Esophagus muscularis mucosa (tissue), 4 donors: Measurements from ENCODE around the gene RBM20. TPM values are rescaled to one million over a fixed set of nuclear protein-coding genes. Genes with fewer than 3 reads are reported as not detected.
A peak's percentile ranks its signal among the peaks of the same experiment; 100 is the strongest.

Experiments
- DNase-seq: peaks from one replicate; pipeline ENCODE4 v3.0.0-alpha.2; 2017; ENCODE audit errors: extremely low spot score
- H3K27ac ChIP-seq, 4 donors: fragments of 200-600 bp; sonication (generic); replicated peaks in 1 of 4; 1 replicate in 3 of 4; 2 replicates in 1 of 4; pipeline ENCODE4 v1.5.1; 2016 to 2019; ENCODE audit warnings: mild to moderate bottlenecking in 1 of 4
- H3K27me3 ChIP-seq, 4 donors: fragments of 200-600 bp; sonication (generic); one replicate each; pipeline versions ENCODE4 v1.5.1 to v1.6.0; 2016 to 2019
- H3K36me3 ChIP-seq, 4 donors: fragments of 200-600 bp; sonication (generic); one replicate each; pipeline ENCODE4 v1.5.1; 2016 to 2019
- H3K4me1 ChIP-seq, 4 donors: fragments of 200-600 bp; sonication (generic); one replicate each; pipeline ENCODE4 v1.5.1; 2016 to 2019
- H3K4me3 ChIP-seq, 4 donors: fragments of 200-600 bp; sonication (generic); 1 replicate in 2 of 4; 2 replicates in 2 of 4; pipeline ENCODE4 v1.5.1; 2016 to 2019; ENCODE audit warnings: mild to moderate bottlenecking in 4 of 4, moderate library complexity in 1 of 4
- H3K9me3 ChIP-seq, 4 donors: fragments of 200-600 bp; sonication (generic); 1 replicate in 3 of 4; 2 replicates in 1 of 4; pipeline ENCODE4 v1.5.1; 2016 to 2019
- CTCF ChIP-seq, 3 experiments: fragments of 200-600 bp in 2 of 3; fragments of 450-650 bp in 1 of 3; sonication (generic) in 2 of 3; IDR thresholded peaks; one replicate each; pipeline ENCODE4 v1.5.1; 2017 to 2019; ENCODE audit warnings: antibody characterized with exemption in 3 of 3, mild to moderate bottlenecking in 2 of 3, moderate library complexity in 1 of 3
- EP300 ChIP-seq: sonication (generic); formaldehyde crosslinking; IDR thresholded peaks from one replicate; pipeline ENCODE4 v1.6.1; 2017; ENCODE audit warnings: antibody characterized with exemption
- POLR2A ChIP-seq: fragments of 450-650 bp; IDR thresholded peaks from one replicate; pipeline ENCODE4 v1.6.1; 2017; ENCODE audit warnings: antibody characterized with exemption, moderate library complexity, mild to moderate bottlenecking, low read depth
- POLR2AphosphoS5 ChIP-seq, 2 donors: sonication (generic); formaldehyde crosslinking; IDR thresholded peaks; one replicate each; pipeline ENCODE4 v1.6.1; 2017; ENCODE audit warnings: antibody characterized with exemption in 2 of 2
- WGBS: methylation state at CpG from one replicate; pipeline ENCODE4 v1.1.5; 2018; 5-methylcytosine and 5-hydroxymethylcytosine counted together
- intact Hi-C: fragments of 100-400 bp; cut with DNase I; formaldehyde crosslinking; loops from one replicate; pipeline ENCODE4 v1.15.1; 2023
- total RNA-seq, 4 donors: library from RNA; depleted of rRNA; stranded (reverse); fragments of >200 nt; gene quantifications; one replicate each; pipeline versions ENCODE4 v1.1.0 to v1.2.1, GENCODE V29; 2016

The RBM20 gene
- total RNA-seq, 4 donors from 2014 or later = 5.3 to 7.7 (median 5.8) TPM

GRCh38 chr10:110641256-110641655 is 2.9 kb upstream of the RBM20 start:
- H3K27me3 ChIP-seq = peaks cover 0 to 34% (median 16%) of the 10 kb centered on the region in 4 donors
- H3K9me3 ChIP-seq = no peaks in the 10 kb centered on the region
- no peaks in the 10 kb centered on the region for H3K36me3 ChIP-seq
- no peak for DNase-seq
- TF ChIP-seq POLR2A (no peak), POLR2AphosphoS5 (IDR thresholded peaks at IDR 0.05) (peak; percentile 80 to 85), EP300 (peak; percentile 59), CTCF (IDR thresholded peaks at IDR 0.05) (no peak)
- WGBS = 17% methylated on average over 5 of the region's 5 CpGs
- peak overlapping the region in 3 of 4 donors; percentile 63 to 83 (median 72) for H3K27ac ChIP-seq
- H3K4me3 ChIP-seq = no peak overlapping the region
- peaks cover 8 to 53% (median 43%) of the 10 kb centered on the region in 4 donors for H3K4me1 ChIP-seq
- intact Hi-C loops = no loop called here

DNA sequence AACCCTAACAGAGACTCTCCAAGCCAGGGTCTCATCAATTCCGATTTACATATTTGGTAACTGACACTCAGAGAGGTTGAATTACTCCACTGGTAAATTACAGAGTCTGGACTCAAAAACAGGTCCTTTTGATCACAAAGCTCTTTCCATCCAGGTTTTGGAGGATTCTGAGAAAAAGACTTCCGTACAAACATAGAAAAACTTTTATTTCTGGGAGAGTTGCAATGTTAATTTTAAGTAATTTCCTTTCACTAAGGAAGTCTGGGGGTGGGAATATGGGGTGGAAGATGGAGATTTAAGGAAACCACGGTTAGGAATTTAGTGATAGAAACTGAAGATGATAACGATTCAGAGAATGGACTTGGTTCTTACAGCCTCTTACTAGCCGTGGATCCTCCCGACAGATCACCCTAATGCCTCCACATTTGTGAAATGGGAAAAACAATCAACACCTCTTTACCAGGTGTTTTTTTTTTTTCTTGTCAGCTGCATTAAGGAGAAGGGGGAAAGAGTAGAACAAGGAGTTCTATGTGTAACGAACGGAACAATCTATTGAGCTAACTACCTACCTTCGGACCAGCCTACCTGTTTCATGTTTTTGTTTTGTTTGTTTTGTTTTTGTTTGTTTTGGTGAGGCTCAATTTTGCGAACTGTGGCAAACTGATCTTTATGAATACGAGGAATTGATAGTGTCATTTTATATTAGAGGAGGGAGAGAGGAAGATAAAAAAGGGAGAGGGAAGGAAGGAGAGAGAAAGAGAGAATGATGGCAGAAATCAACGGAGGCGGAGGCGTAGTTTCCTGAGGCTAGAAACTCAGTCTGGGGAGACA is 1.7 kb upstream of the RBM20 start:
- no peak for DNase-seq
- Histone ChIP-seq H3K36me3 (no peaks in the 10 kb centered on the region), H3K9me3 (no peaks in the 10 kb centered on the region), H3K4me3 (no peak overlapping the region), H3K27me3 (peaks cover 0 to 40% (median 16%) of the 10 kb centered on the region in 4 donors), H3K27ac (peak overlapping the region in 3 of 4 donors; percentile 63 to 83 (median 72)), H3K4me1 (peaks cover 2 to 41% (median 32%) of the 10 kb centered on the region in 4 donors)
- no peak for TF ChIP-seq POLR2A
- TF ChIP-seq EP300 = no peak
- no peak for TF ChIP-seq POLR2AphosphoS5 (IDR thresholded peaks at IDR 0.05)
- no peak for TF ChIP-seq CTCF (IDR thresholded peaks at IDR 0.05)
- intact Hi-C loops = no loop called here
- 66% methylated on average over 14 of the region's 14 CpGs for WGBS

DNA sequence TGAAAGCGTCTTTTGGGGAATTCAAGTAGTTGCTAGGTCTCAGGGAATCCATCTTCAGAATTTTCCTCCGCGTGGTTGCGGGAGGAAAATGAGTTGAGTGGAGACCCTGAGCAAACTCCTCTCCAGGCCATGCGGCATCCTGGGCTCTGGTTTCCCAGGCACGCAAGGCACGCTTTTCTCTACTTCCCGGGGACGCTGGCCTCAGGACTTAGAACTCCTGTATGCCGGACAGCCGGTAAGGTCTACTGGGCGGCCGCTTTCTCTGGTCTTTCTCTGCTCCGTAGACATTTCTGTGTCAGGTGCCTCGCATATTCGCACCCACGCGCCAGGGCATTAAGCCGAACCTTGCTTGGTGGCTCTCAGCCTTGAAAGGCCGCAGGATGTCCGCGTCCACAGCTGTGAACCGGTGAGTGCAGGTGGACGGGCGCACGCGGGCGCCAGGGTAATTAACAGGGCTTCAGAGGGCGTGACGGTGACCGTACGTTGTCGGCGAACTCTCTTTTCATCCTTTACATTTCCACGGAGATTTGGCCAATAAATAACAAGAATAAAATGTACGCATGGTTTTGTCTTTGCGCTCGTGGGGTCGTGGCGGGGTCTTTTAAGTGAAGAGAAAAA is 992 bp upstream of the RBM20 start:
- intact Hi-C loops = no loop called here
- H3K27me3 ChIP-seq = peaks cover 0 to 40% (median 16%) of the 10 kb centered on the region in 4 donors
- H3K4me1 ChIP-seq = peaks cover 0 to 37% (median 27%) of the 10 kb centered on the region in 4 donors
- H3K4me3 ChIP-seq = peak overlapping the region; percentile 63 to 78 (median 68)
- WGBS = 42% methylated on average over 27 of the region's 40 CpGs
- no peak for TF ChIP-seq EP300
- no peak for TF ChIP-seq CTCF (IDR thresholded peaks at IDR 0.05)
- TF ChIP-seq POLR2AphosphoS5 (IDR thresholded peaks at IDR 0.05) = no peak
- TF ChIP-seq POLR2A = no peak
- no peaks in the 10 kb centered on the region for H3K36me3 ChIP-seq
- peak overlapping the region in 3 of 4 donors; percentile 79 to 83 (median 79) for H3K27ac ChIP-seq
- H3K9me3 ChIP-seq = no peaks in the 10 kb centered on the region
- DNase-seq = no peak

- H3K27ac ChIP-seq = peak overlapping the region; percentile 79 to 83 (median 79)
- no peaks in the 10 kb centered on the region for H3K9me3 ChIP-seq
- intact Hi-C loops = no loop called here
- WGBS = 46% methylated on average over 28 of the region's 31 CpGs
- DNase-seq = no peak
- peak overlapping the region; percentile 63 to 78 (median 68) for H3K4me3 ChIP-seq
- no peaks in the 10 kb centered on the region for H3K36me3 ChIP-seq
- TF ChIP-seq CTCF (IDR thresholded peaks at IDR 0.05) (no peak), EP300 (no peak), POLR2A (no peak), POLR2AphosphoS5 (IDR thresholded peaks at IDR 0.05) (no peak)
- peaks cover 0 to 41% (median 27%) of the 10 kb centered on the region in 4 donors for H3K4me1 ChIP-seq
- H3K27me3 ChIP-seq = peaks cover 0 to 40% (median 16%) of the 10 kb centered on the region in 4 donors
Measured at GRCh38 chr10:110644598-110645462, 694 bp downstream of the RBM20 start.
